GM12878 (cell line): ENCODE results near the gene EDC3. TPM values are rescaled to one million over a fixed set of nuclear protein-coding genes. Genes with fewer than 3 reads are reported as not detected.

Experiments
- BCL3 ChIP-seq: IDR thresholded peaks from 2 replicates; pipeline ENCODE4 v1.6.1; 2011; ENCODE audit warnings: borderline replicate concordance, low read depth, mild to moderate bottlenecking, moderate library complexity, low read length; ENCODE audit not compliant: insufficient read depth, poor library complexity, severe bottlenecking
- CBFB ChIP-seq: IDR thresholded peaks from 2 replicates; pipeline ENCODE4 v1.6.1; 2016; ENCODE audit warnings: antibody characterized with exemption, low read depth
- CHD1 ChIP-seq: IDR thresholded peaks from 2 replicates; pipeline ENCODE4 v1.6.1; 2012; ENCODE audit warnings: low read depth, low read length, improper control_type of control experiment
- CHD2 ChIP-seq: IDR thresholded peaks from 2 replicates; pipeline ENCODE4 v1.6.1; 2011; ENCODE audit warnings: low read depth, low read length, improper control_type of control experiment, borderline replicate concordance
- FOXK2 ChIP-seq: fragments of 450-650 bp; IDR thresholded peaks from 2 replicates; pipeline ENCODE4 v1.6.1; 2017; ENCODE audit warnings: mild to moderate bottlenecking, moderate library complexity
- GABPA ChIP-seq: IDR thresholded peaks from 2 replicates; pipeline ENCODE4 v1.6.1; 2014; ENCODE audit warnings: antibody characterized with exemption, low read depth, mild to moderate bottlenecking, inconsistent platforms
- JUND ChIP-seq: IDR thresholded peaks from 2 replicates; pipeline ENCODE4 v1.6.1; 2012; ENCODE audit warnings: low read depth, mild to moderate bottlenecking, low read length, improper control_type of control experiment, moderate library complexity
- MLLT1 ChIP-seq: fragments of 450-650 bp; IDR thresholded peaks from 2 replicates; pipeline ENCODE4 v1.6.1; 2016; ENCODE audit warnings: mild to moderate bottlenecking
- NBN ChIP-seq: fragments of 450-650 bp; IDR thresholded peaks from 2 replicates; pipeline ENCODE4 v1.6.1; 2016
- NR2F1 ChIP-seq: fragments of 450-650 bp; conservative IDR thresholded peaks from 2 replicates; pipeline ENCODE4 v1.6.1; 2017; ENCODE audit warnings: mild to moderate bottlenecking
- POLR2A ChIP-seq: IDR thresholded peaks from 2 replicates; pipeline ENCODE4 v1.6.1; 2011; ENCODE audit warnings: low read depth, mild to moderate bottlenecking, low read length
- SKIL ChIP-seq: fragments of 450-650 bp; IDR thresholded peaks from 2 replicates; pipeline ENCODE4 v1.6.1; 2017; ENCODE audit warnings: mild to moderate bottlenecking, low read depth, inconsistent platforms; ENCODE audit not compliant: poor library complexity, severe bottlenecking
- SMAD1 ChIP-seq: fragments of 450-650 bp; IDR thresholded peaks from 2 replicates; pipeline ENCODE4 v1.6.1; 2018; ENCODE audit warnings: mild to moderate bottlenecking, low read depth; ENCODE audit not compliant: partially characterized antibody
- SMAD5 ChIP-seq: IDR thresholded peaks from 2 replicates; pipeline ENCODE4 v1.6.1; 2016; ENCODE audit warnings: antibody characterized with exemption, low read depth
- SREBF1 ChIP-seq: IDR thresholded peaks from 2 replicates; pipeline ENCODE4 v1.6.1; 2012; ENCODE audit warnings: mild to moderate bottlenecking, low read length
- TCF3 ChIP-seq: IDR thresholded peaks from 2 replicates; pipeline ENCODE4 v1.6.1; 2012; ENCODE audit warnings: low read depth, mild to moderate bottlenecking, low read length, borderline replicate concordance; ENCODE audit not compliant: insufficient read depth
- ZBTB4 ChIP-seq: fragments of 450-650 bp; formaldehyde crosslinking; IDR thresholded peaks from 2 replicates; pipeline ENCODE4 v1.4.0; 2022; ENCODE audit warnings: mild to moderate bottlenecking, moderate library complexity
- ZNF687 ChIP-seq: fragments of 450-650 bp; IDR thresholded peaks from 2 replicates; pipeline ENCODE4 v1.6.1; 2017; ENCODE audit warnings: mild to moderate bottlenecking, moderate library complexity
- polyA plus RNA-seq, 11 experiments: library from polyadenylated mRNA; depleted of rRNA in 4 of 11; unstranded in 6 of 11; stranded (reverse) in 5 of 11; fragments of >200 nt; fragmentation: Nextera tagmentation in 4 of 11; fragmentation: Illumina TruSeq in 1 of 11; extraction: Ambion mirVana in 4 of 11; extraction: Trizol in 1 of 11; gene quantifications; 1 replicate in 1 of 11; 2 replicates in 10 of 11; pipeline versions ENCODE4 v1.2.1 to v1.2.3, GENCODE V29; 2011 to 2016; ENCODE audit warnings: inconsistent platforms in 2 of 11, missing spikeins in 2 of 11, low read depth in 1 of 11
- total RNA-seq, 4 experiments: library from RNA; depleted of rRNA in 3 of 4; stranded (reverse); fragments of >200 nt in 3 of 4; fragmentation: Illumina TruSeq in 1 of 4; extraction: Trizol in 1 of 4; gene quantifications; 2 replicates each; pipeline versions ENCODE4 v1.2.1 to v1.2.3, GENCODE V29; 2013 to 2021

EDC3 gene
- total and polyA plus RNA-seq, 10 of the 15 experiments (the other 5 are each of a cell fraction or from before 2014, with no cell fraction given): 11.8 to 48.4 (median 35.3) TPM

GRCh38 chr15:74614744-74615507 lies 80.9 kb downstream of the EDC3 start (continued):
- no peak for TF ChIP-seq ZBTB4 (CRISPR knock-in tag)
- TF ChIP-seq SMAD1: peak; percentile 78
- TF ChIP-seq JUND: no peak
- TF ChIP-seq SREBF1: no peak
- TF ChIP-seq SKIL: peak; percentile 18
- no peak for TF ChIP-seq FOXK2
- peak; percentile 80 for TF ChIP-seq NBN
- TF ChIP-seq CBFB: no peak; the same call in 1 of the 2 replicates
- no peak for TF ChIP-seq CHD1
- TF ChIP-seq GABPA: no peak
- no peak for TF ChIP-seq ZNF687
- TF ChIP-seq TCF3: 0 out of 2 replicates have a peak, but pooled peaks have one; percentile 31
- TF ChIP-seq POLR2A: 0 out of 2 replicates have a peak, but pooled peaks have one; percentile 13
- TF ChIP-seq NR2F1: no peak; the same call in 1 of the 2 replicates
- TF ChIP-seq CHD2: peak; percentile 95
- no peak; the same call in 1 of the 2 replicates for TF ChIP-seq SMAD5
- no peak for TF ChIP-seq BCL3
- peak; percentile 90 for TF ChIP-seq MLLT1
